Right kidney (tissue), 1 donor: ENCODE data around the gene CTDSP1.

Source experiments
- DNase-seq: peaks from one replicate; pipeline ENCODE4 v3.0.0-alpha.2; 2016

The CTDSP1 gene

DNA sequence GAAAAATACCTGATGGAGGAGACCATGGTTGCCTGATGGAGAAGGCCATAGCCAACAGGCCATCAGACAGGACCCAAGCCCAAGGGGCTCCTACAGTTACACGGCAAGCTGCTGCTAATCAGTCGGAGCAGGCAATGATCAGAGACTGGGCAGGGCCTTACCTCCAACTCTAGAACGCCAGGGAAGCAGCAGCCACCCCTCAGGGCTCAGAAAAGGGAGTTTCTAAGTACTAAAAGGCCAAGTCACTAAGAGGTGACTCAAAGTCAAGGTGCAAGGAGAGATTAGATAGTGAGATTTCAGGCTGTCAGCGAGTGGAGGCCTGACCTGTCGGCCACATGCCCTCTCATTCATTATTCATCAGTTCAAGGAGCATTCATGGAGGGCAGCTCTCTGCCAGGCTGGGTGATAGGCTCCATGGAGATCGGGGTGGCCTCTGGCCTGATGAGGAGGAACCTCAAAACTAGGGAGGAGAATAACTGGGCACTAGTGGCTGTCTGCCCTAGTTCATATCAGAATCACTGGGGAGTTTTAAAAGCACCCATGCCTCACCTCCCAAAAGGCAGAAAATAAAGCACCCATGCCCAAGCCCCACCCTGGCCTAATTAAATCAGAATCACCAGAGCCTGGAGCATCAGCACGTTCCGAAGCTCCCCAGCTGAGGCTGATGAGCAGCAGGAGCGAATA is 22.9 kb downstream of the CTDSP1 start:
- no peak for DNase-seq

DNA sequence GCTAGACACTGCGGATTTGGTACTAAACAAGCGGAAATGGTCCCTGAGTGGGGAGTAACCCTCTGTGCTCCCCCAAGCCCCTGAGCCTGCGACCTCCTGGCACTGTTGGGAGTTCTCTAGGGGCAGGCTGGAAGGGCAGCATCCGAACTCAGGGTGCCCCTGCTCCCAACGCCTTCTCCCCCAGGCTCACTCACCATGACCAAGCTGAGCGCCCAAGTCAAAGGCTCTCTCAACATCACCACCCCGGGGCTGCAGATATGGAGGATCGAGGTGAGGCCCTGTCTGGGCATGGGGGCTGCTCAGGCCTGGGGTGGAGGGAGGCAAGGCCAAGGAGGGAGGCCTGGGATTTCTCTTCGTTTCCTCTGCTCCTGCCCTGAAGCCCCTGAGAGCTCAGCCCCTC is 23.9 kb downstream of the CTDSP1 start:
- DNase-seq = no peak

DNA sequence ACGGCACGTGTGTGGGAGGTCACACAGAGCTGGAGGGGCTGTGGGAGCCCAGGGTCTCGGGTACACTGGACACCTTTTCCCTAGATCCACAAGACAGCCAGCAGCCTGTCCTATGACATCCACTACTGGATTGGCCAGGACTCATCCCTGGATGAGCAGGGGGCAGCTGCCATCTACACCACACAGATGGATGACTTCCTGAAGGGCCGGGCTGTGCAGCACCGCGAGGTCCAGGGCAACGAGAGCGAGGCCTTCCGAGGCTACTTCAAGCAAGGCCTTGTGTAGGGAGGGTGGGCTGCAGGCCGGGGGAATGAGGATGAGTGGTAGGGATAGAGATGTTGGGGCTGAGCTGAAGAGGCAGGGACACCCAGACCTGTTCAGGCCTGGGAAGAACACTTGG is 25.9 kb downstream of the CTDSP1 start:
- DNase-seq = no peak

- DNase-seq = no peak
These were observed 28.1 kb downstream of the CTDSP1 start for GRCh38 chr2:218427741-218428140.

DNA sequence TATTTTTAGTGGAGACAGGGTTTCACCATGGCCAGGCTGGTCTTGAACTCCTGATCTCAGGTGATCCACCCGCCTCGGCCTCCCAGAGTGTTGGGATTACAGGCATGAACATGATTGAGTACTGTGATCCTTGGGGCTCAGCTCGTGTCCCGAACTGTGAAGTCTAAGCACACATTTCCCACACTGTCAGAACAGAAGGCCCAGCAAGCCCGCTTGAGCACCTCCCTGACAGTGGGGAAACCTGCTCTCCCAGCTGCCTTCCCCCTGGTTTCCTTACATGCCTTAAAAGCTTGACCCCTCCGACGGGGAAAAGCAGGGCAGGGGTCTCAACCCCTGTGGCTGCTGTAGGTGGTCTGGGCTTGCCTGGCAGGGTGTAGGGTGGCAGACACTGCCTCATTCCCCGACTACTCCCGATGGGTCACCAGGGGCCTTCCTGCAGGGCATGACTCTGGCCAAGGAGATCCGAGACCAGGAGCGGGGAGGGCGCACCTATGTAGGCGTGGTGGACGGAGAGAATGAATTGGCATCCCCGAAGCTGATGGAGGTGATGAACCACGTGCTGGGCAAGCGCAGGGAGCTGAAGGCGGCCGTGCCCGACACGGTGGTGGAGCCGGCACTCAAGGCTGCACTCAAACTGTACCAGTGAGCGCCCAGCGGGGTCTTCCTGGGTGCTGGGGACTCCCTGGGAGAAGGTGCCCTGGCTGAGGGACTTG is 29.3 kb downstream of the CTDSP1 start:
- no peak for DNase-seq

GRCh38 chr2:218429911-218430692 is 30.4 kb downstream of the CTDSP1 start:
- no peak for DNase-seq

- DNase-seq = no peak
These were observed 31.1 kb downstream of the CTDSP1 start for GRCh38 chr2:218430721-218431120.

GRCh38 chr2:218431878-218432277 is 32.2 kb downstream of the CTDSP1 start:
- DNase-seq = no peak

GRCh38 chr2:218432676-218433365 is 33.2 kb downstream of the CTDSP1 start:
- DNase-seq = no peak

DNA sequence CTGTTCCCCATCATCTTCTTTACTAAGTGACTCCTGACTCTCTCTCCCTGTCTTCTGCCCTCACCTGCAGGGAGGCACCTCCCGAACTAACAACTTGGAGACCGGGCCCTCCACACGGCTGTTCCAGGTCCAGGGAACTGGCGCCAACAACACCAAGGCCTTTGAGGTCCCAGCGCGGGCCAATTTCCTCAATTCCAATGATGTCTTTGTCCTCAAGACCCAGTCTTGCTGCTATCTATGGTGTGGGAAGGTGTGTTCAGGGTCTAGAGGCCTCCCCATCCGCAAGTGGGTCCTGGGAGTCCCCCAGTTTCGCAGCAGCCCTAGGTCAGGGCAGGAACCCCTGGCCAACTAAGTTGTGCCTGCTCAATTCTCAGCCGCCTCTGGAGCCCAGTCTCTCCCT is 34.8 kb downstream of the CTDSP1 start:
- no peak for DNase-seq

DNA sequence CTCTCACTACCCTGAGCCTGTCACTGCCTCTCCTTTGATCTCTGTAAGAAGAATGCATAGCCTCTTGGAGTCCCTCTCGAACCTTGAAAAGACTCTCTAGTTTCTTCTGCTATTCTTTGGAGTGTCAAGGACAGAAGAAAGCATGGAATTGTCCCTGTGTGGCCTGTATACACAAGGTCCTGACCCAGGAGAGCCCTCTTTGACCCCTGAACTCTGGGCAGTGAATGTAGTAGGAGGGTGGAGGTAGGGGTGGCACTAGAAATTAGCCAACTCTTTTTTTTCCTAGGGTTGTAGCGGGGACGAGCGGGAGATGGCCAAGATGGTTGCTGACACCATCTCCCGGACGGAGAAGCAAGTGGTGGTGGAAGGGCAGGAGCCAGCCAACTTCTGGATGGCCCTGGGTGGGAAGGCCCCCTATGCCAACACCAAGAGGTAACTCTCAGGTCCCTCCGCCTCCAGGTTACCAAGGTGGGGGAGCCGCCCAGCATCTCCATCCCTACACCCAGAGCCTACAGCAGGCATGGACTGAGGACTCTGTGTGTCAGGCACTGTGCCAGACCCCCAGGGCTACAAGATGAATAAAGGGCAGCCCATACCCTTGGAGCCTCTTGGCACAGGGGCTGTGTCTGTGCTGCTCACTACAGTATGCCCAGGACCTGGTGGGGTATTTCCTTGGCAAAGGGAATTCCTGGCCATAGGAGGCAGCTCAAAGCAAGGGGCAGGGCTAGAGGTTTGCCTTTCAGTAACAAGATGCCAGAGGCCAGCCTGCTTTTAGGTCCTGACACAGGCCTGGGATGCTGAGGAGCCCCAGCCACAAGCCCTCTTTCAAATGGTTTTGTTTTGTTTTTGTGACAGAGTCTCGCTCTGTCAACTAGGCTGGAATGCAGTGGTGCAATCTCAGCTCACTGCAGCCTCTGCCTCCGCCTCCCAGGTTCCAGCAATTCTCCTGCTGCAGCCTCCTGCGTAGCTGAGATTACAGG is 35.6 kb downstream of the CTDSP1 start:
- DNase-seq = no peak

DNA sequence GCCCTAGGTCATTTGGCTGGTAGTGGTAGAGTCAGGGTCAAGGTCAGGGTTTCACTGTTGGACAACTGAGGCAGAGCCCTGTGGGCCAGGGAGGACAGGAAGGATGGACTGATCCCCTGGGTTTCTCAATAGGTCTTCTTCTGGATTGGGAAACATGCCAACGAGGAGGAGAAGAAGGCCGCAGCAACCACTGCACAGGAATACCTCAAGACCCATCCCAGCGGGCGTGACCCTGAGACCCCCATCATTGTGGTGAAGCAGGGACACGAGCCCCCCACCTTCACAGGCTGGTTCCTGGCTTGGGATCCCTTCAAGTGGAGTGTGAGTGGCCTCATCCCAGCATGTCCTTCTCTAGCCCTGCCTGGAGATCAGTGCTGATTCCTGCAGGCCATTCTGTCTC is 37.3 kb downstream of the CTDSP1 start:
- no peak for DNase-seq

- no peak for DNase-seq
These were observed 38.3 kb downstream of the CTDSP1 start for GRCh38 chr2:218437969-218438368.

DNA sequence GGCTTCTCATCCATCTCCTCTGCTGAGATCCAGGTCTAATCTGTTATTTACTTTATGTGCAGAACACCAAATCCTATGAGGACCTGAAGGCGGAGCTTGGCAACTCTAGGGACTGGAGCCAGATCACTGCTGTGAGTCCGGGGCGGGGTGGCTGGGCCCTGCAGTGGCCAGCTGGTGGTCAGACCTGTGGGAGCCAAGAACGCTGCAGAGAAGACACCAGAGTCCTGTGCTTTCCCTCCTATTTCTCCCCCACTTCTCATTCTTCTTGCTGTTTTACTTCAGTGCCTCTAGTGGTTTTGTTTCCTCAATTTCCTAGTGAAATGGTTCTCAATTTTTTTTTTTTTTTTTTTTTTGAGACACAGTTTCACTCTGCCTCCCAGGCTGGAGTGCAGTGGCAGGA is 38.9 kb downstream of the CTDSP1 start:
- no peak for DNase-seq

DNA sequence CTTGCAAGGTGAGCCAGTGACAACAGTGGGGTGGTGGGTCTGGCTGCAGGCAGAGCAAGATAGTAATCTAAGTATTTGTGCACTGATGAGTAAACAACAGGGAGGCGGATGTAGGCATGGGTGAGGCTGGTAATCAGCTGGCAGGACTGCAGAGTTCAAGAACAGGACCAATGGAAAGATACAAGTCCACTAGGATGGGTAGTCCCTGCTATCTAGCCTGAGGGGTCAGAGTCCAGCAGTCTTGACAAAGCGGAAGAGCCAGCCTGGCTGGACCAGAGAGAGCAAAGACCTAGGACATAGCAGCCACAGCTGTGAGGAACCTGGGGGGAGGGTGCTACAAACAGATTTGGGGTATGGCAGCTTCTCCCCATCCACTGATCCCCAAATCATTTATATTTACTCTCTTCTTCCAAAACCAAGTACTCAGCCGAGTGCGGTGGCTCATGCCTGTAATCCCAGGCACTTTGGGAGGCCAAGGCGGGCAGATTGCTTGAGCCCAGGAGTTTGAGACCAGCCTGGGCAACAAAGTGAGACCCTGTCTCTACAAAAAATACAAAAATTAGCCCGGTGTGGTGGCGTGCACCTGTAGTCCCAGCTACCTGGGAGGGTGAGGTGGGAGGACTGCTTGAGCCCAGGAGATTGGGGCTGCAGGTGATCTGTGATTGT is 45.2 kb downstream of the CTDSP1 start:
- no peak for DNase-seq

DNA sequence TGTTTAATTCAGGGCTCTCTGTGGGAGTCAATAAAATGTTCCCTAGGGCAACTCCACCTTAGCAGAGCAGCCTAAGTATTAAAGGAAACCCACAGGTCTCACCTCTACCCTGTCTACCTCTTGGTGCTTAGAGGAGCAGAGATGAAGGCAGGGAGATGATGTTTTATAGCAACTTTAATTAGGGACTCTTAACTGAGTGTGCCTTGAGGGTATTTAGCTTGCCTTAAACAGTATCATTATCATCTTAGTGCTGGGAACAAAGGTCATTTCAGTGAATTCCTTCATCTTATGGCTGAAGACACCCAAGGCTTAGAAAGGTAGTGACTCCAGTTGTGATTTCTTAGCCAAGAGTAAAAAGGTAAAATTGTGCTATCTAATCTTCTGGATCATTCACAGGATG is 45.9 kb downstream of the CTDSP1 start:
- no peak for DNase-seq

DNA sequence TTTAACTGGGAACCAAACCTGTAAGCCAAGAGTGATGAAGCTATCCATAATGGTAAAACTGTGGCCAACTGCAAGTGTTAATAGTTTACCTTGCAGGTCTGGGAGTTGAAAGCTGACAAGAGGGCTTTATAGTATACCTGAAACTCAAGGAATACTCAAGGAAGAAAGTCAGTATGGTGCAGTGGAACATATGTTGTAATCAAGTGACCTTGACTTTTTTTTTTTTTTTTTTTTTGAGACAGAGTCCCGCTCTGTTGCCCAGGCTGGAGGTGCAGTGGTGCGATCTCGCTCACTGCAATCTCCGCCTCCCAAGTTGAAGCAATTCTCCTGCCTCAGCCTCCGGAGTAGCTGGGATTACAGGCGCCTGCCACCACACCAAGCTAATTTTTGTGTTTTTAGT is 46.9 kb downstream of the CTDSP1 start:
- no peak for DNase-seq

DNA sequence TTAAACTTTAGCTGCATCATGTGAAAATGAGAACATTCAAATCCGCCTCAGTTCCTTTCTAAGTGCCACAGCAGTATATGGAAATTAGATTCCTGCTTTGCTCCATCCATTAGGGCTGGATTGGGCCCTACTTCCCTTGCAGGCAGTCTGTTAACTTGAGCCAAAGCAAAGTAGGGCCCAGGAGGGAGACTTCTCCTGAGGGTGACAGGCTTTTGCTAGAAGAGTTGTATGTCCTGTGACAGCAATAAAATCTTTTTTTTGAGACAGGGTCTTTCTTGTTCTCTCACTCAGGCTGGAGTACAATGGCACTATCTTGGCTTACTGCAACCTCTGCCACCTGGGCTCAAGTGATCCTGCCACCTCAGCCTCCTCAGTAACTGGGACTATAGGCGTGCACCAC is 47.4 kb downstream of the CTDSP1 start:
- no peak for DNase-seq

DNA sequence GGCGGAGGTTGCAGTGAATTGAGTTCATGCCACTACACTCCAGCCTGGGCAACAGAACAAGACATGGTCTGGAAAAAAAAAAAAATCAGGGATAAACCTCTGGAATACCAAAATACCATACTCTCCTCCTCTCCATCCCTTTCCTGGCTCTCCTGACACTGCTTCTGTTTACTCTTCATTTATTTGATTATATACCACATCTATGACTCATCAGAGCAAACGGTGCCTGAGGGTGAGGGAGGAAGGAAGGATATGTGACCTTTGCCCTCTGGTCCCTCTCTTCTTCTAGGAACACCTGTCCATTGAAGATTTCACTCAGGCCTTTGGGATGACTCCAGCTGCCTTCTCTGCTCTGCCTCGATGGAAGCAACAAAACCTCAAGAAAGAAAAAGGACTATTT is 49.3 kb downstream of the CTDSP1 start:
- DNase-seq = no peak

GRCh38 chr2:218452079-218452478 is 52.4 kb downstream of the CTDSP1 start:
- DNase-seq = no peak
